H1 (cell line): Measurements from ENCODE around the gene MEF2B. TPM values are rescaled to one million over a fixed set of nuclear protein-coding genes. Genes with fewer than 3 reads are reported as not detected.

ENCODE experiments used
- ASH2L ChIP-seq: fragments of 200-600, 300-600 bp; sonication (generic); IDR thresholded peaks from one replicate; pipeline ENCODE4 v1.7.1; 2017; ENCODE audit warnings: low read length
- BCL11A ChIP-seq, 2 experiments: IDR thresholded peaks; one replicate each; pipeline ENCODE4 v1.6.1; 2011; ENCODE audit warnings: low read depth in 2 of 2, low read length in 2 of 2, mild to moderate bottlenecking in 2 of 2
- GABPA ChIP-seq: IDR thresholded peaks from 2 replicates; pipeline ENCODE4 v1.6.1; 2011; ENCODE audit warnings: mild to moderate bottlenecking, low read length, moderate library complexity, borderline replicate concordance; ENCODE audit not compliant: insufficient read depth
- PHF8 ChIP-seq: fragments of 200-600 bp; sonication (generic); conservative IDR thresholded peaks from 2 replicates; pipeline ENCODE4 v1.7.1; 2012; ENCODE audit warnings: low read depth, mild to moderate bottlenecking, inconsistent platforms, low read length, moderate library complexity
- POLR2AphosphoS5 ChIP-seq: IDR thresholded peaks from 2 replicates; pipeline ENCODE4 v1.6.1; 2011; ENCODE audit warnings: low read depth, low read length
- RBBP5 ChIP-seq: IDR thresholded peaks from 2 replicates; pipeline ENCODE4 v1.7.1; 2012; ENCODE audit warnings: low read depth, mild to moderate bottlenecking, inconsistent platforms, low read length, moderate library complexity, borderline replicate concordance
- SRF ChIP-seq: IDR thresholded peaks from 2 replicates; pipeline ENCODE4 v1.6.1; 2011; ENCODE audit warnings: mild to moderate bottlenecking, low read depth, low read length, moderate library complexity
- TAF1 ChIP-seq: IDR thresholded peaks from 2 replicates; pipeline ENCODE4 v1.6.1; 2011; ENCODE audit warnings: mild to moderate bottlenecking, low read depth, low read length
- TBP ChIP-seq: IDR thresholded peaks from 2 replicates; pipeline ENCODE4 v1.6.1; 2011; ENCODE audit warnings: low read depth, low read length, improper control_type of control experiment
- TCF12 ChIP-seq: IDR thresholded peaks from 2 replicates; pipeline ENCODE4 v1.6.1; 2011; ENCODE audit warnings: low read depth, mild to moderate bottlenecking, low read length
- polyA plus RNA-seq, 7 experiments: library from polyadenylated mRNA; depleted of rRNA in 3 of 7; stranded (reverse) in 5 of 7; unstranded in 2 of 7; fragments of >200 nt in 5 of 7; fragments of 200-250 nt in 2 of 7; gene quantifications; 1 replicate in 5 of 7; 2 replicates in 1 of 7; 4 replicates in 1 of 7; pipeline versions ENCODE4 v1.2.1 to v1.2.3, GENCODE V29; 2011 to 2013; ENCODE audit warnings: missing spikeins in 2 of 7, mixed read lengths in 2 of 7
- total RNA-seq: library from RNA; stranded (reverse); fragmentation: NEBNext Ultra II Directional; extraction: Animal tissue kit (Norgen Biotek cat#: 25700); gene quantifications from 2 replicates; pipeline ENCODE4 v1.2.1, GENCODE V29; 2021
- TF ChIP-seq, protein P1 (sequence below): IDR thresholded peaks from 2 replicates; pipeline ENCODE4 v1.6.1; 2012; ENCODE audit warnings: inconsistent platforms
- TF ChIP-seq, protein P2 (sequence below): IDR thresholded peaks from 2 replicates; pipeline ENCODE4 v1.6.1; 2012; ENCODE audit warnings: low read length, inconsistent platforms
- TF ChIP-seq, protein P3 (sequence below), 3 experiments: IDR thresholded peaks; 1 replicate in 2 of 3; 2 replicates in 1 of 3; pipeline versions ENCODE4 v1.5.1 to v1.6.1; 2011; ENCODE audit warnings: low read length in 3 of 3, mild to moderate bottlenecking in 3 of 3, inconsistent platforms in 2 of 3, low read depth in 1 of 3, moderate library complexity in 1 of 3; ENCODE audit not compliant: insufficient read depth in 1 of 3; ENCODE audit errors: control extremely low read depth in 1 of 3

The MEF2B gene
- total and polyA plus RNA-seq, 2 of the 8 experiments (the other 6 are each of a cell fraction or from before 2014, with no cell fraction given) = 2.8 to 3.7 TPM

DNA sequence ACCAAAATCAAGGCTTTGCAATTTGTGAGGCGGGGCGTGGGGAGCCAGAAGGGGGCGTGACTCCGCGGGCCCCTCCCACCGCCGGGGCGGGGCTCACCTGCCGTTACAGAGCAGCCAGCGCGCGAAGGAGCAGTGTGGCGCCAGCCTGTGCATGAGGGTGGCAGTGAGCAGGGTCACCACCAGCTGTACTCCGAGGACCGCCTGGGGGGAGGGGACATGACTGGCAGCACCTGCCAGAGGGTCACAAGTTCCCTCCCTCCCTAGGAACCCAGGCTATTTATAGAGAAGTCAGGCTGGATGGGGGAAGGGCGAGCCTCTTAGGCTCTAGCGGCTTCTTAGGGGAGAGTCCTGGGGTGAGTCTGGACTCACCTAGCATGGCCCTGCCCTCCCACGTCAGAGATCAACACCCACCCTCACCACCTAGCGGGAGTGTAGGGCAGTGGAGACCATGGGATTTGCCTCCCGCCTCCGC is 35.3 kb downstream of the MEF2B start (continued):
- TF ChIP-seq, protein P1, sequence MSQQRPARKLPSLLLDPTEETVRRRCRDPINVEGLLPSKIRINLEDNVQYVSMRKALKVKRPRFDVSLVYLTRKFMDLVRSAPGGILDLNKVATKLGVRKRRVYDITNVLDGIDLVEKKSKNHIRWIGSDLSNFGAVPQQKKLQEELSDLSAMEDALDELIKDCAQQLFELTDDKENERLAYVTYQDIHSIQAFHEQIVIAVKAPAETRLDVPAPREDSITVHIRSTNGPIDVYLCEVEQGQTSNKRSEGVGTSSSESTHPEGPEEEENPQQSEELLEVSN = peak; percentile 34; the same call in 1 of the 2 replicates
- TF ChIP-seq SRF (no peak), TAF1 (peak; percentile 63; the same call in 1 of the 2 replicates), BCL11A (IDR thresholded peaks at IDR 0.05; ENCODE audit: low read depth in 2 of 2, low read length in 2 of 2) (no peak), ASH2L (peak; percentile 90), TCF12 (0 out of 2 replicates have a peak, but pooled peaks have one; percentile 66), TBP (peak; percentile 64), POLR2AphosphoS5 (peak; percentile 75), GABPA (no peak), RBBP5 (peak; percentile 94), PHF8 (no peak)
- TF ChIP-seq, protein P2, sequence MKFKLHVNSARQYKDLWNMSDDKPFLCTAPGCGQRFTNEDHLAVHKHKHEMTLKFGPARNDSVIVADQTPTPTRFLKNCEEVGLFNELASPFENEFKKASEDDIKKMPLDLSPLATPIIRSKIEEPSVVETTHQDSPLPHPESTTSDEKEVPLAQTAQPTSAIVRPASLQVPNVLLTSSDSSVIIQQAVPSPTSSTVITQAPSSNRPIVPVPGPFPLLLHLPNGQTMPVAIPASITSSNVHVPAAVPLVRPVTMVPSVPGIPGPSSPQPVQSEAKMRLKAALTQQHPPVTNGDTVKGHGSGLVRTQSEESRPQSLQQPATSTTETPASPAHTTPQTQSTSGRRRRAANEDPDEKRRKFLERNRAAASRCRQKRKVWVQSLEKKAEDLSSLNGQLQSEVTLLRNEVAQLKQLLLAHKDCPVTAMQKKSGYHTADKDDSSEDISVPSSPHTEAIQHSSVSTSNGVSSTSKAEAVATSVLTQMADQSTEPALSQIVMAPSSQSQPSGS = 0 out of 2 replicates have a peak, but pooled peaks have one; percentile 17
- TF ChIP-seq, protein P3, sequence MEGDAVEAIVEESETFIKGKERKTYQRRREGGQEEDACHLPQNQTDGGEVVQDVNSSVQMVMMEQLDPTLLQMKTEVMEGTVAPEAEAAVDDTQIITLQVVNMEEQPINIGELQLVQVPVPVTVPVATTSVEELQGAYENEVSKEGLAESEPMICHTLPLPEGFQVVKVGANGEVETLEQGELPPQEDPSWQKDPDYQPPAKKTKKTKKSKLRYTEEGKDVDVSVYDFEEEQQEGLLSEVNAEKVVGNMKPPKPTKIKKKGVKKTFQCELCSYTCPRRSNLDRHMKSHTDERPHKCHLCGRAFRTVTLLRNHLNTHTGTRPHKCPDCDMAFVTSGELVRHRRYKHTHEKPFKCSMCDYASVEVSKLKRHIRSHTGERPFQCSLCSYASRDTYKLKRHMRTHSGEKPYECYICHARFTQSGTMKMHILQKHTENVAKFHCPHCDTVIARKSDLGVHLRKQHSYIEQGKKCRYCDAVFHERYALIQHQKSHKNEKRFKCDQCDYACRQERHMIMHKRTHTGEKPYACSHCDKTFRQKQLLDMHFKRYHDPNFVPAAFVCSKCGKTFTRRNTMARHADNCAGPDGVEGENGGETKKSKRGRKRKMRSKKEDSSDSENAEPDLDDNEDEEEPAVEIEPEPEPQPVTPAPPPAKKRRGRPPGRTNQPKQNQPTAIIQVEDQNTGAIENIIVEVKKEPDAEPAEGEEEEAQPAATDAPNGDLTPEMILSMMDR (IDR thresholded peaks at IDR 0.05; ENCODE audit: control extremely low read depth in 1 of 3, insufficient read depth in 1 of 3, low read depth in 1 of 3, low read length in 3 of 3) = peak; percentile 31 to 54 (median 35); a peak in 2 of 4 replicates
